ENCODE results near the gene TNRC6C.
"Not testable (repeated sequence)": the region's sequence is repeated elsewhere in the genome, so short reads cannot be mapped to it uniquely, and the experiment has no call there.

The TNRC6C gene

GRCh38 chr17:77930780-77931768, 27.4 kb upstream of the TNRC6C start:
- no peak for DNase-seq

GRCh38 chr17:77933777-77934398, 24.6 kb upstream of the TNRC6C start:
- DNase-seq, result no peak

- DNase-seq, result no peak
Measured at GRCh38 chr17:77935121-77935571, 23.4 kb upstream of the TNRC6C start.

GRCh38 chr17:77935744-77936143, 22.8 kb upstream of the TNRC6C start:
- DNase-seq, result not testable (repeated sequence)

GRCh38 chr17:77936881-77937280, 21.6 kb upstream of the TNRC6C start:
- no peak for DNase-seq

- no peak for DNase-seq
Measured at GRCh38 chr17:77941004-77941403, 17.5 kb upstream of the TNRC6C start.

GRCh38 chr17:77942112-77942988, 16.2 kb upstream of the TNRC6C start:
- DNase-seq, result no peak

GRCh38 chr17:77943971-77944370, 14.5 kb upstream of the TNRC6C start:
- no peak for DNase-seq

- no peak for DNase-seq
Measured at GRCh38 chr17:77944390-77945222, 13.9 kb upstream of the TNRC6C start.

- DNase-seq, result no peak
Measured at GRCh38 chr17:77946900-77947645, 11.4 kb upstream of the TNRC6C start.

GRCh38 chr17:77948690-77949114, 9.8 kb upstream of the TNRC6C start:
- DNase-seq, result no peak

- DNase-seq, result no peak
Measured at GRCh38 chr17:77951123-77951522, 7.4 kb upstream of the TNRC6C start.

GRCh38 chr17:77952368-77952767, 6.1 kb upstream of the TNRC6C start:
- DNase-seq, result no peak

- DNase-seq, result peak; percentile 56
Measured at GRCh38 chr17:77957235-77957856, 1.2 kb upstream of the TNRC6C start.

GRCh38 chr17:77958716-77959125, 218 bp downstream of the TNRC6C start:
- no peak for DNase-seq

- DNase-seq, result peak; percentile 59
Measured at GRCh38 chr17:77959126-77959925, 823 bp downstream of the TNRC6C start.

- DNase-seq, result peak; percentile 53
Measured at GRCh38 chr17:77959926-77960521, 1.5 kb downstream of the TNRC6C start.

GRCh38 chr17:77961741-77962140, 3.2 kb downstream of the TNRC6C start:
- no peak for DNase-seq

- DNase-seq, result no peak
Measured at GRCh38 chr17:77962348-77962747, 3.8 kb downstream of the TNRC6C start.

Data from right forelimb (tissue), 1 donor.